Ectodermal cell (in vitro differentiated cells): ENCODE data around the gene TARM1.

Source experiments
- H3K27ac ChIP-seq: 2 replicates; pipeline ENCODE4 v1.7.0; 2013; ENCODE audit warnings: mild to moderate bottlenecking, low read depth, low read length; ENCODE audit not compliant: insufficient read depth, poor library complexity, severe bottlenecking
- H3K27me3 ChIP-seq: 2 replicates; pipeline ENCODE4 v1.7.0; 2013; ENCODE audit warnings: mild to moderate bottlenecking, low read length; ENCODE audit not compliant: insufficient read depth, control insufficient read depth, poor library complexity, severe bottlenecking
- H3K36me3 ChIP-seq: one replicate; pipeline ENCODE4 v1.7.0; 2013; ENCODE audit warnings: low read length; ENCODE audit not compliant: control insufficient read depth, insufficient read depth
- H3K4me1 ChIP-seq: one replicate; pipeline ENCODE4 v1.7.0; 2013; ENCODE audit warnings: low read length; ENCODE audit not compliant: control insufficient read depth, insufficient read depth
- H3K4me3 ChIP-seq: 2 replicates; pipeline ENCODE4 v1.7.0; 2013; ENCODE audit warnings: low read depth, low read length, control low read depth; ENCODE audit not compliant: insufficient read depth
- H3K9me3 ChIP-seq: 2 replicates; pipeline ENCODE4 v1.7.0; 2013; ENCODE audit warnings: mild to moderate bottlenecking, low read length, moderate library complexity; ENCODE audit not compliant: control insufficient read depth
- WGBS, 2 experiments: methylation state at CpG; one replicate each; pipeline ENCODE4 v1.1.7; 2013; ENCODE audit warnings: missing lambda C conversion rate in 2 of 2; 5-methylcytosine and 5-hydroxymethylcytosine counted together

The TARM1 gene

GRCh38 chr19:54115109-54116063, 34.2 kb upstream of the TARM1 start, which contains the start of the genes PRPF31 and TFPT:
PRPF31 (plus strand) TSS chr19:54115754; CDS start chr19:54118279, 2,525 bp downstream.
TFPT (minus strand) TSS chr19:54115657; CDS start chr19:54115269, 388 bp downstream.
- H3K4me1 ChIP-seq = peaks cover 17% of the 10 kb centered on the region
- H3K27ac ChIP-seq = peak within 1 kb of the TSS; percentile 48
- 0 to 1% methylated on average over 60 of the region's 60 CpGs for WGBS, 2 experiments
- no peaks in the 10 kb centered on the region for H3K27me3 ChIP-seq
- peak within 1 kb of the TSS; percentile 65 for H3K4me3 ChIP-seq
- peaks cover 14% of the 10 kb centered on the region for H3K36me3 ChIP-seq
- no peaks in the 10 kb centered on the region for H3K9me3 ChIP-seq

- Histone ChIP-seq H3K4me1 (peaks cover 17% of the 10 kb centered on the region), H3K36me3 (peaks cover 16% of the 10 kb centered on the region), H3K27me3 (no peaks in the 10 kb centered on the region), H3K27ac (no peak overlapping the region), H3K9me3 (no peaks in the 10 kb centered on the region), H3K4me3 (peak overlapping the region; percentile 65)
- WGBS, 2 experiments = 24 to 28% methylated on average over 28 of the region's 28 CpGs
These were observed 33.4 kb upstream of the TARM1 start for GRCh38 chr19:54114340-54115108.

- H3K9me3 ChIP-seq = no peaks in the 10 kb centered on the region
- no peak overlapping the region for H3K27ac ChIP-seq
- WGBS, 2 experiments = 88 to 90% methylated on average over 5 to 6 of the region's 6 CpGs
- H3K36me3 ChIP-seq = peaks cover 37% of the 10 kb centered on the region
- H3K27me3 ChIP-seq = no peaks in the 10 kb centered on the region
- peaks cover 8% of the 10 kb centered on the region for H3K4me1 ChIP-seq
- H3K4me3 ChIP-seq = no peak overlapping the region
These were observed 28.5 kb upstream of the TARM1 start for GRCh38 chr19:54109651-54110050.

DNA sequence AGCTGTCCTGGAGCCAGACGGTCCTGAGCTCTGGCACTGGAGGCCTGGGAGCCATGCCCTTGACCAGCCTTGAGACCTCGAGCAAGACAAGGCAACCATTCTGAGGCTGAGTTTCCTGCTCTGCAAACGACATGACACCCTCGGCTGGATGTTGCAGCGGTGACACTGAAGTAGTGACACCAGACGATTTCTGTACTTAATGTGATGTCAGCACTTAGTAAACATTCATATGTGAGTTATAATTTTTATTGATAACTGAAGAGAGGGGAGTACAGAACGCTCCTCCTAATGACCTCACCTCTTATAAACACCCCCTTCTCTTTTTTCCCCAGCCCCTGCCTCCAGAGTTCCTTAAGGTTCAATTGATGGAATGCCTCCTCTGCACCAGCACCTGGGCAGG, 27.3 kb upstream of the TARM1 start:
- Histone ChIP-seq H3K27ac (no peak overlapping the region), H3K36me3 (peaks cover 37% of the 10 kb centered on the region), H3K4me1 (no peaks in the 10 kb centered on the region), H3K4me3 (no peak overlapping the region), H3K27me3 (no peaks in the 10 kb centered on the region), H3K9me3 (no peaks in the 10 kb centered on the region)
- 94 to 97% methylated on average over 6 to 7 of the region's 7 CpGs for WGBS, 2 experiments

DNA sequence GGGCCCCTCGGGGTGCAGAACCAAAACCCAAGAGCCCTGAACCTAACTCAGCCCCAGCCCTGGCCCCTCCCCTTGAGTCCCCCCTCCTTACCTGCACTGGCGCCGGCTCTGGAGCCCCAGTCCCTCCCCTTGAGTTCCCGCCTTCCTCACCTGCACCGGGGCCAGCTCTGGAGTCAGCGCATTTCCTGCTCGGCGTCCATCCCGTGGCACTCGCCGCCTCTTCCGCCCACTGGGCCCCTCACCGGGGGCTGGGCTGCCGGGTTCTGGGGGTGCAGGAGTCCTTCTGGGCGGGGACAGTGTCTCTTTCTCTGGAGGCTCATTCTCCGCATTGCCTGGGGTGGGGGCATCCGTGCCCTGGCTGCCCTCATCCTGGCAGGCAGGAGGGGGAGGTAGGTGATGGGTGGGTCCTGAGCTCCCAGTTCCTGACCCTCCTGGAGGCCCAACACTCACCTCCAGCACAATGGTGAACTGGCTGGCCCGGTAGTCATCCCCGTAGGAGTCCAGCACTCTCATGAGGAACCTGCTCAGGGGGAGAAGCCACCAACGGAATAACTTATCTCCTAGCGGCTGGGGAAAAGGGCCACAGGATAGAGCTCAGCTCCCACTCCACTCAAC, 26.8 kb upstream of the TARM1 start:
- Histone ChIP-seq H3K36me3 (peaks cover 37% of the 10 kb centered on the region), H3K27ac (no peak overlapping the region)
- 92% methylated on average over 20 to 21 of the region's 21 CpGs for WGBS, 2 experiments

GRCh38 chr19:54106716-54107115, 25.6 kb upstream of the TARM1 start:
- H3K9me3 ChIP-seq = no peaks in the 10 kb centered on the region
- H3K4me1 ChIP-seq = no peaks in the 10 kb centered on the region
- WGBS, 2 experiments = 92 to 93% methylated on average over 15 of the region's 15 CpGs
- no peak overlapping the region for H3K4me3 ChIP-seq
- peaks cover 34% of the 10 kb centered on the region for H3K36me3 ChIP-seq
- no peak overlapping the region for H3K27ac ChIP-seq
- H3K27me3 ChIP-seq = no peaks in the 10 kb centered on the region

More for the DNA sequence above, 26.8 kb upstream of the TARM1 start:
- Histone ChIP-seq H3K4me3 (no peak overlapping the region), H3K4me1 (no peaks in the 10 kb centered on the region), H3K9me3 (no peaks in the 10 kb centered on the region), H3K27me3 (no peaks in the 10 kb centered on the region)

DNA sequence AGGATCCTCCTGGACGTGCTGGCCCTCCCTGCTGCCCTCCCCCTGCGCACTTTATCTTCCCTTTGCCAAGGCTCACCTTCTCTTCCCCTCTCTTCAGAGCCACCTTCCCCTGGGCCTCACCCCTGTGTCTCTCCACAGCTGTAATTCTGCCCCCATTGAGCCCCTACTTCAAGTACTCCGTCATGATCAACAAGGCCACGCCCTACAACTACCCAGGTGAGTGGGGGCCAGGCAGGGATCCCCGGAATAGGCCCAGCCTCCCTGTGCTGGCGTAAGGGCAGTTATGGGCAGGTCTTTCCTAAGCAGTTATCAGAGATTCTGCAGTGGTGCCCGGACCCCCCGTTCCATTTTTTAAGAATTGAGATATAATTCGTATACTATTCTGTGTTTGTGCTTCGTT, 24.6 kb upstream of the TARM1 start:
- Histone ChIP-seq H3K4me3 (no peak overlapping the region), H3K4me1 (no peaks in the 10 kb centered on the region), H3K27ac (no peak overlapping the region), H3K27me3 (no peaks in the 10 kb centered on the region), H3K9me3 (no peaks in the 10 kb centered on the region), H3K36me3 (peaks cover 32% of the 10 kb centered on the region)
- 92 to 93% methylated on average over 10 of the region's 10 CpGs for WGBS, 2 experiments

DNA sequence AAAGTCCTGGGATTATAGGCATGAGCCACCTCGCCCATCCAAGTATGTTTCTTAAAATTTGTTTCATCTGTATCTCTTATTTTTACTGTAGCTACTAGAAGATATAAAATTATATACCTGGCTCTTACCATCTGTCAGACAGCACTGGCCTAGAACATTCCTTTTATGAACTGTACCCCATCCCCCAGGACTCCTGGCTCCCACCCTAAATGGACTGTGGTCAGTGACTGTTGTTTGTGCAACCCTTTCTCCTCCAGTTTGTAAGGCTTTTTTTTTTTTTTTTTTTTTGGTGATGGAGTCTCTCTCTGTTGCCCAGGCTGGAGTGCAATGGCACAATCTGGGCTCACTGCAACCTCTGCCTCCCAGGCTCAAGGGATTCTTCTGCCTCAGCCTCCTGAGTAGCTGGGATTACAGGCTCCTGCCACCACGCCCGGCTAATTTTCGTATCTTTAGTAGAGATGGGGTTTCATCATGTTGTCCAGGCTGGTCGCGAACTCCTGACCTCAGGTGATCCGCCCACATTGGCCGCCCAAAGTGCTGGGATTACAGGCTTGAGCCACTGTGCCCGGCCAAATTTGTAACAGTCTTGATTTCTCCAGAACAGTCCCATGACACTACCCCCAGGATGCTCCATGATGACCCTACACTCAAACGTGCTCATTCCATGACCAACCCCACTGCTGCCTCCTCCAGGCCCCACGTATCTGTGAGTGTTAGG, 24.0 kb upstream of the TARM1 start:
- Histone ChIP-seq H3K36me3 (peaks cover 28% of the 10 kb centered on the region), H3K4me3 (no peak overlapping the region), H3K4me1 (no peaks in the 10 kb centered on the region), H3K27ac (no peak overlapping the region), H3K27me3 (no peaks in the 10 kb centered on the region), H3K9me3 (no peaks in the 10 kb centered on the region)
- WGBS, 2 experiments = 93 to 96% methylated on average over 11 of the region's 11 CpGs

- Histone ChIP-seq H3K27me3 (peaks cover 3% of the 10 kb centered on the region), H3K9me3 (no peaks in the 10 kb centered on the region), H3K4me3 (peak within 1 kb of the TSS; percentile 98), H3K27ac (no peak within 1 kb of the TSS), H3K36me3 (peaks cover 9% of the 10 kb centered on the region), H3K4me1 (no peaks in the 10 kb centered on the region)
- 6% methylated on average over 54 of the region's 54 CpGs for WGBS, 2 experiments
These were observed 21.4 kb upstream of the TARM1 start, which contains the start of gene NDUFA3 for GRCh38 chr19:54102421-54103169. NDUFA3 (plus strand) TSS chr19:54102855; CDS start chr19:54102879, 24 bp downstream.
